NK-92 treated with Interleukin-12 subunit alpha and Interleukin-12 subunit beta, amount 100 ng/mL, for 24 hours (cell line): Measurements from ENCODE around the gene MAGT1.
"Not testable (repeated sequence)": the region's sequence is repeated elsewhere in the genome, so short reads cannot be mapped to it uniquely, and the experiment has no call there.

Experiments
- DNase-seq: peaks from one replicate; lab custom pipeline; 2025; lab: John Stamatoyannopoulos, UW

Gene MAGT1

GRCh38 chrX:77831544-77831943 is 63.7 kb downstream of the MAGT1 start:
- DNase-seq: not testable (repeated sequence)

- DNase-seq: not testable (repeated sequence)
Measured at GRCh38 chrX:77821989-77822388, 73.2 kb downstream of the MAGT1 start.

GRCh38 chrX:77820091-77820727 is 75.0 kb downstream of the MAGT1 start:
- DNase-seq: no peak

GRCh38 chrX:77814210-77814609 is 81.0 kb downstream of the MAGT1 start:
- DNase-seq: no peak

DNA sequence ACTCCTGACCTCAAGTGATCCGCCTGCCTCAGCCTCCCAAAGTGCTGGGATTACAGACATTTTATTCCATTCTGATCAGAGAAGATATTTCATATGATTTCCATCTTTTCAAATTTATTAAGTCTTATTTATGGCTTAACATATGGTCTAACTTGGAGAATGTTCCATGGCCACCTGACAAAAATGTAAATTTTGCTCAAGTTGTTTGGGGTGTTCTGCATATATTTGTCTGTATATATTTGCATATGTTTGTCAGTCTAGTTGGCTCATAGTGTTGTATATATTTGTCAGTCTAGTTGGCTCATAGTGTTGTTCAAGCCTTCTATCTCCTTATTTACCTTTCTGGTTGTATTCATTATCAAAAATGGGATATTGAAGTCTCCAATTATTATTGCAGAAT is 93.0 kb downstream of the MAGT1 start:
- no peak for DNase-seq

DNA sequence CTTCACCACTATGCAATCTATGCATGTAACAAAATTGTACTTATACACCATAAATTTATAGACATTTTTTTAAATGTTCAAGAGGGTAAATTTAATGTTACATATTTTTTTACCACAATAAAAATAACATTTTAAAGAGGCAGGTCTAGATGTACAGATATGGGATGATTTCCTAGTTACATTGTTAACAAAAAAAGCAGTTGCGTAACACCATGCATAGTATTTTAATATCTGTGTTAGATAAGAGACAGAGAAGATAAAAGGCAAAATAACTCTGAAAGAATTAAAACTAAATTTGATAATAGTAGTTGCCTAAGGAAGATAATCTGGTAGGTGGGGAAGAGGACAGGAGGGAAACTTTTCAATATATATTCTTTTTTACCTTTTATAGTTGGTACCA is 100.1 kb downstream of the MAGT1 start:
- DNase-seq: no peak

DNA sequence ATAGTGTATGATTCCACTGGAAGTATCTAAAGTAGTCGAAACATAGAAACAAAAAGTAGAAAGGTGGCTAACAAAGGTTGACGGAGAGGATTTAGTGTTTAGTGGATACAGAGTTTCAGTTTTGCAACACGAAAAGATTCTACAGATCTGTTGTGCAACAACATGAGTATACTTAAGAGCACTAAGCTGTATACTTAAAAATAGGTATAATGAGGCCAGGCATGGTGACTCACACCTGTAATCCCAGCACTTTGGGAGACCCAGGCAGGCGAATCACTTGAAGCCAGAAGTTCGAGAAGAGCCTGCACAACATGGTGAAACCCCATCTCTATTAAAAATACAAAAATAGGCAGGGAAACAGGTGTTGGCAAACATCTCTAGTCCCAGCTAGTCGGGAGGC is 101.3 kb downstream of the MAGT1 start:
- DNase-seq: no peak

DNA sequence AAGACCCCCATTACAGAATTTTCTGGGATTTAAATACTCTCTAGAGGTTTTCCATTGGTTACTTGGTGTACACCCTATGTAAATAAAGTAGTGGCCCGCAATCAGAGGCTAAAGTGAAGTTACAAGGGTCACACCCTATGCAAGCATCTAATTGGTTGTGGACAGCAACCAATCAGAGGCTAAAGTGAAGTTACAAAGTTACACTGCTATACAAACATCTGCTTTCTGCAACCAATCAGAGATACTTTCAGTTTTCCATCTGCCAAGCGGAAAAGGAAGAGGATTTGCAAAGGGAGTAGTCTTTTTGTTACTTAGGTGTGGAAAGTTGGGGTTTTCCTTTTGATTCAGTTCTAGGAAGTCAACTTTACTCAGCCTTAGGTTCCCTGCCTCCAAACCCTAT is 107.2 kb downstream of the MAGT1 start:
- DNase-seq: no peak

GRCh38 chrX:77786365-77786680 is 108.9 kb downstream of the MAGT1 start:
- no peak for DNase-seq

GRCh38 chrX:77785486-77786364 is 109.5 kb downstream of the MAGT1 start, which contains the start of gene ATRX:
ATRX (minus strand) TSS chrX:77786216; CDS start chrX:77786001, 215 bp downstream.
- DNase-seq: peak; percentile 45

DNA sequence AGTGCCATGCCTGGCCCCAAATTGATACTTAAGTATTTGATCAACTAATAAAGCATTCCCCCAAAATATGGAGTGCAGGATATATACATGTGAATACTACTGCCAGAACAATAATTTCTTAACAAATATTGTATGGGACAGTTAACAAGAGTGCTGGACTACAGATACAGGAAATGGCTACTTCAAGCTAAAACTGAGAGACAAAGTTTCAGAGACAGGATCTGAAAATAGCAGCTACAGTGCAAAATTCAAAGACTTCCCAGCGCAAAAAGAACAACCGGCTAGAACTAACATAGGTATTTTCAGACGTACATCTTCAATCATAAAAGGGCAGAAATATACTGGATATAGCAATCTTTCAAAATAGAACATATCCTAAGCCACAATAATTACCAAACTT is 115.5 kb downstream of the MAGT1 start:
- no peak for DNase-seq

DNA sequence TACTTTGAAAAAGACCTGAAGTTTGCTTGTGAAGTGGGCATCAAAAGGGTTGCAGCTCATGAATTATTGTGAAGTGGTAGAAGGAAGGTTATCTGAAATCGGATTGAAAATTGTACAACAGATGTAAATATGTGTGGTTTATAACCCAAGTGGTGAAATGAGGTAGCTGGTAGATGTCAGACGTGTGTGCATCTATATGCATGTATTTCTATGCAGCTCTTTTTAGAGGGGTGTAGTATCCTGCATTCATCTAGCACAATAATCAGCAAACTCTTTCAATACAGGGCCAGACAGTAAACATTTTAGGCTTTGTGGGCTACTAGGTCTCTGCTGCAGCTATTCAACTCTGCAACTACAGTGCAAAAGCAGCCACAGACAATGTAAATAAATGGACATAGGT is 118.6 kb downstream of the MAGT1 start:
- no peak for DNase-seq
